PC-9 (cell line): ENCODE measurements around the gene ABLIM1. TPM values are rescaled to one million over a fixed set of nuclear protein-coding genes. Genes with fewer than 3 reads are reported as not detected.

Experiments
- BruUV-seq: library from RNA; stranded (reverse); fragments of 400-500 nt; replicated peaks from 2 replicates; lab custom pipeline; 2021; lab: Mats Ljungman, UMichigan
- CTCF ChIA-PET: fragments of 300-600 bp; sonication (Branson Sonifier 250); formaldehyde crosslinking; loops from one replicate; lab custom pipeline; 2022; ENCODE audit warnings: antibody characterized with exemption; lab: Charles Lee
- POLR2A ChIA-PET: fragments of 300-600 bp; sonication (Branson Sonifier 250); formaldehyde crosslinking; loops from one replicate; lab custom pipeline; 2022; ENCODE audit warnings: antibody characterized with exemption; ENCODE audit not compliant: unreplicated experiment; lab: Charles Lee
- DNase-seq, 2 experiments: peaks; one replicate each; pipeline versions ENCODE4 v3.0.0 to v3.0.0-alpha.2; 2015 to 2022; ENCODE audit warnings: mixed read lengths in 1 of 2
- H2AFZ ChIP-seq: fragments of 200-600 bp; sonication (generic); 2 replicates; pipeline ENCODE4 v1.8.1; 2017; ENCODE audit warnings: antibody characterized with exemption
- H3F3A ChIP-seq: fragments of 200-600 bp; sonication (generic); 2 replicates; pipeline ENCODE4 v1.8.1; 2017; ENCODE audit warnings: antibody characterized with exemption, mild to moderate bottlenecking, low read depth; ENCODE audit not compliant: insufficient read depth
- H3K27ac ChIP-seq: fragments of 200-600 bp; sonication (generic); 2 replicates; pipeline ENCODE4 v1.6.1; 2016; ENCODE audit warnings: mixed run types
- H3K27me3 ChIP-seq: fragments of 200-600 bp; sonication (generic); 2 replicates; pipeline ENCODE4 v1.6.1; 2016; ENCODE audit warnings: low read depth, mixed run types; ENCODE audit not compliant: insufficient read depth
- H3K36me3 ChIP-seq: fragments of 200-600 bp; sonication (generic); 2 replicates; pipeline ENCODE4 v1.6.1; 2016; ENCODE audit warnings: low read depth, mixed run types
- H3K4me1 ChIP-seq: fragments of 200-600 bp; sonication (generic); replicated peaks from 2 replicates; pipeline ENCODE4 v1.6.1; 2016; ENCODE audit warnings: mixed run types; ENCODE audit not compliant: insufficient read depth
- H3K4me2 ChIP-seq: fragments of 200-600 bp; sonication (generic); 2 replicates; pipeline ENCODE4 v1.6.1; 2017; ENCODE audit warnings: mixed run types
- H3K4me3 ChIP-seq: fragments of 200-600 bp; sonication (generic); 2 replicates; pipeline ENCODE4 v1.6.1; 2016; ENCODE audit warnings: mixed run types
- H3K79me2 ChIP-seq: fragments of 200-600 bp; sonication (generic); 2 replicates; pipeline ENCODE4 v1.6.1; 2017; ENCODE audit warnings: low read depth, mixed run types
- H3K9me2 ChIP-seq: fragments of 200-600 bp; sonication (generic); 2 replicates; pipeline ENCODE4 v1.8.1; 2017; ENCODE audit warnings: mild to moderate bottlenecking; ENCODE audit not compliant: insufficient read depth
- H3K9me3 ChIP-seq: fragments of 200-600 bp; sonication (generic); 2 replicates; pipeline ENCODE4 v1.8.1; 2016; ENCODE audit warnings: low read depth; ENCODE audit not compliant: insufficient read depth
- H4K20me1 ChIP-seq: fragments of 200-600 bp; sonication (generic); 2 replicates; pipeline ENCODE4 v1.8.1; 2017; ENCODE audit not compliant: insufficient read depth
- CTCF ChIP-seq: fragments of 200-600 bp; sonication (generic); conservative IDR thresholded peaks from 2 replicates; pipeline ENCODE4 v1.6.1; 2017; ENCODE audit warnings: mixed run types, antibody characterized with exemption, mild to moderate bottlenecking, moderate library complexity
- EZH2 ChIP-seq: fragments of 200-600 bp; sonication (generic); IDR thresholded peaks from 2 replicates; pipeline ENCODE4 v1.8.0; 2017; ENCODE audit warnings: antibody characterized with exemption, low read depth
- intact Hi-C: fragments of 100-400 bp; cut with micrococcal nuclease; formaldehyde crosslinking; loops from one replicate; pipeline ENCODE4 v1.10.0; 2022; ENCODE audit not compliant: unreplicated experiment
- total RNA-seq: library from RNA; stranded (reverse); gene quantifications from 2 replicates; pipeline ENCODE4 v1.2.3, GENCODE V29; 2021

Gene ABLIM1
- total RNA-seq, 1 experiment from 2014 or later, result 68.7 TPM

GRCh38 chr10:114545071-114545470 lies 113.0 kb downstream of the ABLIM1 start:
- H3F3A ChIP-seq, result no peaks in the 10 kb centered on the region
- H3K27me3 ChIP-seq, result no peaks in the 10 kb centered on the region
- H2AFZ ChIP-seq, result no peak overlapping the region
- no TSS peak for BruUV-seq
- H3K36me3 ChIP-seq, result no peaks in the 10 kb centered on the region
- peaks cover 16% of the 10 kb centered on the region for H3K4me1 ChIP-seq
- H3K4me3 ChIP-seq, result no peak overlapping the region
- no peaks in the 10 kb centered on the region for H3K9me3 ChIP-seq
- no peaks in the 10 kb centered on the region for H4K20me1 ChIP-seq
- intact Hi-C loops, result loop anchor here (2.0 kb wide), 1 partner anchor 40 kb away; no protein-coding TSS in a partner anchor
- TF ChIP-seq EZH2, result no peak
- no peak for TF ChIP-seq CTCF
- peak; percentile 55 to 56 for DNase-seq
- H3K4me2 ChIP-seq, result peak overlapping the region; percentile 23
- H3K27ac ChIP-seq, result 0 out of 2 replicates have a peak overlapping the region, but pooled peaks have one; percentile 16
- ChIA-PET POLR2A (no interaction called here), CTCF (interaction anchor here (0.6 to 1.2 kb wide), 2 partner anchors 38 to 75 kb away, joined by 3 to 6 read pairs; no protein-coding TSS in a partner anchor)
- no peaks in the 10 kb centered on the region for H3K9me2 ChIP-seq
- H3K79me2 ChIP-seq, result no peaks in the 10 kb centered on the region

DNA sequence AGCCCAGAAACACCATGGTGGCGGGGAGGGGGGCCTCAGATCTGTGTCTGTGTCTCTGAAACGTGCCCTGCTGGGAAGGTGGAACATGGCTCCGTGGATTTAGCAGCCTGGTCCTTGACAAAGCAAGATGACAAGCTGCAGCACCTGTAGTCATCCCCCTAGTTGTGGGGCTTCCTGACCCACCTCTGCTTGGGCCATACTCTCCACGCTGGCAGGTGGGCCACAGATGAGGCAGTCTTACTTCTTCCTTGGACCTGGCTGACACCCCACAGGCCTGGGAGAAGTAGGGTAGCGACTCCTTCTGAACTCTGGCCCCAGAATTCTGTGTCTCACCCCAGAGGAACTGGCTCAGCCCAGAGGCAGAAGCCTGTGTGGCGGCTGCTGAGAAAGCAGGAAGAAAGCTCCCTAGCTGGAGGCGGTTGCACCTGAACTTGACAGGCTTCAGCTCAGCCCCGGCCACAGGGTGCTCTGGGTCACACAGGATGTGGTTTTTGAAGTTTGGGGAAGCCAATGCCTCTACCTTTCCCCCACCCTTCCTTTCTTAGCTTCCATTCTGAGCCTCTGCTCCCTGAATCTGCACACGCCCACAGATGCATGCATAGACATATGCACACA lies 113.9 kb downstream of the ABLIM1 start:
- H3F3A ChIP-seq, result no peaks in the 10 kb centered on the region
- intact Hi-C loops, result loop anchor here (1.0 to 2.0 kb wide), 2 partner anchors 39 to 240 kb away; no protein-coding TSS in a partner anchor
- peak overlapping the region; percentile 23 for H3K4me2 ChIP-seq
- no TSS peak for BruUV-seq
- no peaks in the 10 kb centered on the region for H3K9me3 ChIP-seq
- H3K27ac ChIP-seq, result 0 out of 2 replicates have a peak overlapping the region, but pooled peaks have one; percentile 34
- H3K4me1 ChIP-seq, result peaks cover 16% of the 10 kb centered on the region
- no peak overlapping the region for H3K4me3 ChIP-seq
- H3K27me3 ChIP-seq, result no peaks in the 10 kb centered on the region
- TF ChIP-seq CTCF, result no peak
- POLR2A ChIA-PET, result no interaction called here
- H3K36me3 ChIP-seq, result no peaks in the 10 kb centered on the region
- CTCF ChIA-PET, result interaction anchor here (0.6 to 1.2 kb wide), 3 partner anchors 18 to 103 kb away, joined by 3 read pairs; no protein-coding TSS in a partner anchor
- H3K79me2 ChIP-seq, result no peaks in the 10 kb centered on the region
- H2AFZ ChIP-seq, result no peak overlapping the region
- H3K9me2 ChIP-seq, result no peaks in the 10 kb centered on the region
- H4K20me1 ChIP-seq, result no peaks in the 10 kb centered on the region
- DNase-seq, result peak; percentile 57 to 74

DNA sequence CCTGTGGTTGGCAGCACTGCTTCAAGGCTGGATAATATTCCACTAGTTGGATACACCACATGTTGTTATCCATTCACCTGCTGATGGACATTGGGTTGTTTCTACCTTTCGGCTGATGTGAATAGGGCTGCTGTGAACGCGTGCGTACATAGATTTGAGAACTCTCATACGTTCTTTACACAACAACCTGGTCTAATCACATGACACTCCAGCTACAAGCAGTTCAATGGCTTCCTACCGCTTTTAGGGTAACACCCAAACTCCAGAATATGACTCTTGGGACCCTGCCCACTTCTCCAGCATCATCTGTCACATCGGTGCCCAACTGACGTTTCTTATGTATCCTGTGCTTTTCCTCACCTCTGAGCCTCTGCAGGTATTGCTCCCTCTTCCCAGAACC lies 114.6 kb downstream of the ABLIM1 start:
- no peaks in the 10 kb centered on the region for H3K9me2 ChIP-seq
- intact Hi-C loops, result no loop called here
- TF ChIP-seq CTCF (no peak), EZH2 (no peak)
- no peaks in the 10 kb centered on the region for H3K79me2 ChIP-seq
- ChIA-PET CTCF (interaction anchor here (0.6 to 1.2 kb wide), 2 partner anchors 18 to 103 kb away, joined by 3 read pairs; no protein-coding TSS in a partner anchor), POLR2A (no interaction called here)
- no peak overlapping the region for H2AFZ ChIP-seq
- H3K36me3 ChIP-seq, result no peaks in the 10 kb centered on the region
- no peak overlapping the region for H3K4me3 ChIP-seq
- no peaks in the 10 kb centered on the region for H3F3A ChIP-seq
- DNase-seq, result no peak
- no TSS peak for BruUV-seq
- H3K4me2 ChIP-seq, result no peak overlapping the region
- H4K20me1 ChIP-seq, result no peaks in the 10 kb centered on the region
- no peaks in the 10 kb centered on the region for H3K27me3 ChIP-seq
- H3K4me1 ChIP-seq, result peaks cover 16% of the 10 kb centered on the region
- H3K27ac ChIP-seq, result no peak overlapping the region
- no peaks in the 10 kb centered on the region for H3K9me3 ChIP-seq
